GF-D8 (cell line): Measurements from ENCODE around the gene SPOP.
"Not testable (repeated sequence)": the region's sequence is repeated elsewhere in the genome, so short reads cannot be mapped to it uniquely, and the experiment has no call there.

Experiments
- DNase-seq: peaks from one replicate; lab custom pipeline; 2025; lab: John Stamatoyannopoulos, UW

The SPOP gene

DNA sequence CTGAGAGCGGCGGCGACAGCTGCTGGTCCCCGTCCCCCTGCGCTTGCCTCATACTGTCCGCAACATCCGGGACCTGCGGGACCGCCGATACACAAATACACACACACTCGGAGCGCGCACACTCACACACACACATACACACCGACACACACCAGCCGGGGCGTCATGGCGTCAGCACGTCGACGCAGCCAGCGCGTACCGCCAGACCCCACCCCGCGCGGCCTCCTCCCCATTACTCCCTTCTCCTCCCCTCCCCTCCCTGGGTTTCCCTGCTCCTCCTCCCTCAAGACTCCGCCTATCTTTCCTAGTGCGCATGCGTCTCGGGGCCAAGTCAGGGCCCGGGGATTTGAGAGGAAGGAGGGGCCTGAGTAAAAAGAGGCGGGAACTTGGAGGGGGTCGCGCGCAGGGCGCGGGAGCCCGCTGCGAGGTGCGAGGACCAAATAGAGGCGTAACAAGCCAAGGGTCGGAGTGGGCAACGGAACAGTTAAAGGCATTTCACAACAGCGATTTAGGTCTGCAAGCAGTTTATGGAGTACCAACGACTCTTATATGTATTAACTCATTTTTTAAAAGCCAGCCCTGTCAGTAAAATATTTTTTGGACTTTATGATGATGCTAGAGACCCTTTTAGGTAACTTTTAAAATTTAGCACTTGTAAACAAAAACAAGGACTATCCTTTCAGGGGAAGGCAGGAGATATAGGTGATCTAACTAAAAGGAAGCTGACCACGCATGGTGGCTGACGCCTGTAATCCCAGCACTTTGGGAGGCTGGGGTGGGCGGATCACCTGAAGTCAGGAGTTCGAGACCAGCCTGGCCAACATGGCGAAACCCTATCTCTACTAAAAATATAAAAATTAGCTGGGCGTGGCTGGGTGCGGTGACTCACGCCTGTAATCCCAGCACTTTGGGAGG is at the start of gene SPOP:
Gene SPOP (minus strand): TSS at position 165 of the 915 bp plus-strand sequence. CDS start 55,287 bp downstream, outside the sequence.
- DNase-seq, result peak; percentile 87

DNA sequence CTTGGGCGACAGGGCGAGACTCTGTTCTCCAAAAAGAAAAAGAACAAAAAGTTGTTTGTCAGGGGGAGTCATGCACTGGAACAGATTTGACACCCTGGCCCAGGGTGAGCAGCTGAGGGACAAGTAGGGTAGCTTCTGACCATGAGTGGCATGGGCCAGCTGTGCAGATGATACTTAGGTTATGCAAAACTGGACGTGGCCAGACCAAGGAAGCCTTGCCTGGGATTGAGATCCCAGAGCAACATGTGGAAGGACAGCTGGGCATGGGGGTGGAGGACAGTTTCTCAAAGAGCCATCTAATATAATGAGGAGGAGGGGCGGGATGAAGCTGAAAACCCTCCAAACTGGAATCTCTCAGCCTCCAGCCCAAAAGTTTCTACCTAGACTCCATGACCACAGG is 49.5 kb upstream of the SPOP start:
- no peak for DNase-seq

DNA sequence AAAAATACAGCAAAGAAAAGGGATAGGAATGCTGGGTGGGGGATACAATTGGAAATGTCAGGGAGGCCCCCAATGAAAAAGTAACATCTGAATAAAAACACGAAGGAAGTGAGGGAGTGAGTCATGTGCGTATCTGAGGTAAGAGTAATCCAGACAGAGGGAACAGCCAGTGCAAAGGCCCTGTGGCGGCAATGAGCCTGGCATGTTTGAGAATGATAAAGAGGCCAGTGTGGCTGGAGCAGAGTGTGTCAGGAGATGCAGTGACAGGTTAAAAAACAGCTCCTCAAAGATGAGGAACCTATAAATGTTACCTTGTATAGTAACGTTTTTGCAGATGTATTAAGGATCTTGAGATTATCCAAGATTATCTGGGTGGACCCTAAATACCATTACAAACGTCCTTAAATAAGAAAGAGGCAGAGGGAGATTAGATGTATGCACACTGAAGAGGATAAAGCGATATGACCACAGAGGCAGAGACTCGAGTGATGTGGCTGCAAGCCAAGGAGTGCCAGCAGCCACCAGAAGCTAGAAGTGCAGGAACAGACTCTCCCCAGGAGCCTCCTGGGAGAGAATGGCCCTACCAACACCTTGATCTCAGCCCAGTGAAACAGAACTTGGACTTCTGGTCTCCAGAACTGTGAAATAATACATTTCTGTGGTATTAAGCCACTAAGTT is 47.7 kb upstream of the SPOP start:
- no peak for DNase-seq

DNA sequence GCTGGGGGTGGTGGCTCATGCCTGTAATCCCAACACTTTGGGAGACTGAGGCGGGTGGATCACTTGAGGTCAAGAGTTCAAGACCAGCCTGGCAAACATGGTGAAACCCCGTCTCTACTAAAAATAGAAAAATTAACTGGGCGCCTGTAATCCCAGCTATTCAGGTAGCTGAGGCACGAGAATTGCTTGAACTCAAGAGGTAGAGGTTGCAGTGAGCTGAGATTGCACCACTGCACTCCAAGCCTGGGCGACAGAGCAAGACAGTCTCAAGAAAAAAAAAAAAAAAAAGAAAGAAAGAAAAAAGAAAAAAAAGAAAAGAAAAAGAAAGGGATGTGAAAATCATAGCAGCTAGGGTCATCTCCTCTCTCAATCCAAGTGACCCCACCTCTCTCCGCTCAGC is 46.7 kb upstream of the SPOP start:
- not testable (repeated sequence) for DNase-seq

DNA sequence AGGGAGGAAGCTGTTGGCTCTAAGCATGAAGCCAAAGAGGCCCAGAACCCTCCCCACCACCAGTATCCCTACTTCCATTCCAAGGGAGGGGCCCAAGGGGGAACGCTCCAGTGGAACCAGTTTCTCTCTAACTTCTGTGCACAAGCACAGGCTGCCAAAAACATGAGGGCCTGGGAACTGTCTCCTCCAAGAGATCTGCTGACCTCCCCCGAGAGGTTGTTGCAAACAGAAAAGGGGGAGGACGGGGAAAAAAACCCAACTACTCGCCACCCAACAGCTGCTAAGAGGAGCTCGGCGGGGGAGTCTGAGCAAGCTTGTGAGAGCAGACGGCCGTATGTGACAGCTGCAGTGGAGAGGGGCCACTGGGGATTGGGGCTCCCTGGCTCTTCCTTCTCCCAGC is 45.5 kb upstream of the SPOP start:
- DNase-seq, result no peak

DNA sequence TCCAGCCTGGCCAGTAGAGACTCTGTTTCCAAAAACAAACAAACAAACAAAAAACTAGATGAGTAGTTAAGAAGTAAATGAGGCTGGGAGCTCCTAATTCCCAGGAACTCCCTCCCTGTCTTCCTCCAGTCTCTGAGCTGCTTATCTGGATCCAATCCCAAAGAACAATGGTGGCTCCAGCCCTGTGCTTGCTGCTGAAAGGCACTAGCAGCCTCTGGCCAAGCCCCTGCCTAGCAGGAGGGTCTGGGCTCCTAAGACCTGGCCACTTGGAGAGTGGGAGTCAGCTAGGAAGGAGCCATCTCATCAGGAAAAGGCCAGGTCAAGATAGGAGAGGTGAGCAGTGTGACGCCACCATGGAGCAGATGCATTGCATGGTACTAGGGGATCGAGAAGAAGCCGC is 44.2 kb upstream of the SPOP start:
- no peak for DNase-seq

DNA sequence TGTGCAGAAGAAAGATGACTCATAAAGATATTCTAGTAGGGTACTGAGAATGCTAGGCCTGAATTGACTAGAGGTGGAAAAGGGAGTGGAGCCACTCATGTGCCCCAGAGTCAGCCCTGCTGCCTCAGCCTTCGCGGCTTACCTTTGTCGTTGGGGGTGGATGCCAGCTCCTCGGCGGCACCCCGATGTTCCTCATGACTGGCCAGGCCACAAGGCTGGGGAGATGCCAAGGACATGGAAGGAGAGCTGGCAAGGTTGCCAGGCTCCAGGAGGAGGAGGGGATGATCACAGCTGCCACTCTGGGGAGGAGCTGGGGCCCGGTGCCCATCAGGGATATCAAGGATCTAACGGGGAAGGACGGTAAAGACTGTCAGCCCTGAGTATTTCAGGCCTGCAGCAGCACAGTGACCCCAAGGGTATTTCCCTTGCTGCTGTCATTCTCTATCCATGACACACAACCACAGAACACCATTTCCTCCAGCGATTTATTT is 39.5 kb upstream of the SPOP start:
- no peak for DNase-seq

DNA sequence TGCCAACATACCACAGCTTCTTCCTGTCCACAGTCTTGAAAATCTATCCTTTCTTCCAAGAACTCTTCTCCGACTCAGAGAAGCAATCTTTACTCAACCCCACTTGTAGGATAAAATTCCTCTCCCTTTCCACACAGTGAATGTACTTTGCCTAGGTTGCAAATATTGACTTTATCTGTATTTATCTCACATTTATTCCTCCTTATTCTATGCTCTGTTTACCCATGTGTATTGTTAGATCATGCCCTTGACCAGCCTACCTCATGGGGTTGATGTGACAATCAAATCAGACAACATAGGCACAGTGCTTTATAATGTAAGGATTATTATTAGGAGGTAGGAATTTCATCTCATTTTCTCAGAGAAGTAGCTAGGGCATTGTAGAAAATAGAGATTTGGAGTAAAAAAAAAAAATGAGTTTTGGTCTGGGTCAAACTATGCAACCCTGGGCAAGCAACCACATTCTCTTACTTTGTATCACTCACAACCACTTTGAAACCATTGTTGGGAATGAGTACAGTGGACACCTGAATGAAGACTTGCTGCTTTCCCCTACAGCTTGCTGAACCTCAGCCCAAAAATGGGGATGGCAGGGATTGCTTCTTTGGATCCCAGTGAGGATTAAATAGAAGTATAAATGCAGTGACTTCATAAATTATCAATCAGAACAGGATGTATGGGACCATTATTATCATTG is 38.9 kb upstream of the SPOP start:
- DNase-seq, result no peak

DNA sequence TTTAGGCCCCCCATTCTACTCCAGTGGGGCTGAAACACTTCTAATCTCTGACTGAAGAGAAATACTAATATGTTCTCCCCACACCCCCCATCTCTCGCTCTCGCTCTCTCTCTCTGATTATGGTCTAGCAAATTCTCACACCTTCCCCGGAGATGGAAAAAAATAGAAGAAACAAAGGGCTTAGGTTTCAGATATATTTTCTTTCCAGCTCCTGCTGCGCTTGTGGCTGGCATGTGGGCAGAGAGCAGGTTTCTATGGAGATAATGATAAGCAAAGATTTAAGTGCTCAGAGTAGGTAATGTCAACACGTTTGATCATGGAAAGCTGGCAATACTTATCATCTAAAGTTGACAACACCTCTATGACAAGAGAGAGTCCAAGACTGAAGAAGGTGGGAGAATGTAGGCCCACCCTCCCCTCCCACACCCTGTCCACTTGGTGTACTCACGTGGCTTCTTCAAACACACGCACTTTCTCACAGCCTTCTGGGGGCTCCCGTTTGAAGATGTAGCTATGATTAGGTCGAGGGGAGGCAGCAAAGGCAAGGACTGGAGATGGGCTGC is 37.9 kb upstream of the SPOP start:
- DNase-seq, result no peak

DNA sequence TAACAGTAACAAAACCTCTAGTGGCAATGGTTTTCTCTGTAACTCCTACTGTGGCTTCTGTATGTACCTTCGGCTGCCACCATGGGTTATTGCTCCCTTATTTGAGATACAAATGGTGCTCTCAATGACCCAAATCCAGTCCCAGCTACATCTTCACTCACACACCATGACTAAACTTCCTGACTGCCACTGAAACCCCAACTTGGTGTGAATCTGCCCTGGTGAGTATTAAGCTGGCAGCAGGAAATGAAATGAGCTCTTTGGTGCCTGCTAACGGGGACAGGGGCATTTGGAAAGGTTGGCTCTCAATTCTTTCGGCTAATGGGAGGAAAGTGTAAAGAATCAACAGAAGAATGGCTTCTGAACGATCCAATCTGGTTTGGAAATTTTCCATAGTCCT is 37.3 kb upstream of the SPOP start:
- DNase-seq, result no peak

DNA sequence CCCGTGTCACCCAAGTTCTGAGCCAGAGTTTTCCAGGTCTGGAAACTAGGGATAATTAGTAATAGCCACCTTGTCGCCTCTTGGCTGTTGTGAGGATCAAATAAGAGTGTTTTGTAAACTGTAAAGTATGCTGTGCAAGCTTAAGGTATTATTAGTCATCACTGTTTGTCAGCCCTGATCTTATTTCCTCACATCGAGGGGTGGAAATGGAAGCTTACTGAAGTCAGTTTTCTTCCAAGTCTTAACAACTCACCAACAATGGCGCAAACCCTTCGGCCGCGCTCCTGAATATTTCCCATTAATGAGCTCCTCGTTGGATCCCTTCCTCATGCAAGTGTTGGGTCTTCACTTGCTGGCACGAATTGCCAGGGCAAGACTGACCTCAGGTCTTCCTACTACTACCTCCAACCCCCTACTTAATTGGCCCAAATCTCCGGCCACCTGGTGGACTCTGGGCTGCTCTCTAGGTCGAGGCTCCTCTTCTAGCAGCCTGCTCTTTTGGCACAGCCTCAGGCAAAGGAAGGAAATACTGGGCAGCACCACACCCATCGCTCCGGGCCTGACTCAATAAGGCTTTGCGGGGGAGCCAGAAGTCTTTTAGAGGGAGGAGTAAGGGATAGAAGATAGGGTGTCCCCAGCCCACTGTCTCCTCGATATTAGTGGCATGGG is 30.8 kb upstream of the SPOP start:
- DNase-seq, result no peak

DNA sequence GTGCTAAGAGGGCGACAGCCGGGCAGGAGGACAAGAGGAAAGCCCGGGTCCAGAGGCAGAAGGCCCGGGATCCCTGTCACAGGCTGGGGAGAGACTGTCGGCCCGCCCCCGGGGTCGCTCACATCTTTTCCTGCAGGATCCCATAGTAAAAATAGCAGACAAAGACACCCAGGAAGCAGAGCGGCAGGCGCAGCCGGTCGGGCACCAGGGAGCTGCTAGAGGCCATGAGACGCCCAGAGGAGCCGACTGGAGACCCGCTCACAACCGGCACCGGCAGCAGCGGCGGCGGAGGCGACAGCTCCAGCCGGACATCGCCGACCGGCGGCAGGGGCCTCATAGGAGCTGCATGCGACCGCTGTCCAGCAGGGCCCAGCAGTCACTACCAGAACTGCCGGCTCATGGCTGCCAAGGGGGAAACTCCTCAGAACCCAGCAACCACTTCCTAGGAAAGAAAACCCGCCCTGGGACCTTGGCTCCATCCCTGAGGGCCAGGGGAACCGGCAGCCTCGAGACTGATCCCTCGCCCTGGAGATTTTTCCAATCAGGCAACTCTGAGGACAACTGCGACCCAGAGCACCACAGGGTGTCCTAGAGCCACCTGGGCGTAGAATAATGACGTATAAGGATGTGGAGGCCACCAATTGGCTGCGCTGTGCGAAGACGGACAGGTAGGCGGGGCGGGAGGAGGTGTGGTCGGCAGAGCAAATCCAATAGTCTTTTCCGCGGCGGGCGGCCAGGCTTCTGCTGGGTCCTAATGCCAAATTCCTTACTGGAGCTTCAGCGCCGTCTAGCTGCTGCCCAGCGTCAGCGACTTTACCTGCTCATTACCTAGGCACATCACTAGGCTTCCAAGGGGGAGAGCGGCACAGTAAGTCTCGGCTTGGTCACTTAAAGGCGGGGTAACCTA is 30.0 kb upstream of the SPOP start, which contains the start of gene SLC35B1:
Gene SLC35B1 (minus strand): TSS at position 357 of the 907 bp plus-strand sequence. CDS start 131 bp downstream, at position 226.
- peak; percentile 90 for DNase-seq

DNA sequence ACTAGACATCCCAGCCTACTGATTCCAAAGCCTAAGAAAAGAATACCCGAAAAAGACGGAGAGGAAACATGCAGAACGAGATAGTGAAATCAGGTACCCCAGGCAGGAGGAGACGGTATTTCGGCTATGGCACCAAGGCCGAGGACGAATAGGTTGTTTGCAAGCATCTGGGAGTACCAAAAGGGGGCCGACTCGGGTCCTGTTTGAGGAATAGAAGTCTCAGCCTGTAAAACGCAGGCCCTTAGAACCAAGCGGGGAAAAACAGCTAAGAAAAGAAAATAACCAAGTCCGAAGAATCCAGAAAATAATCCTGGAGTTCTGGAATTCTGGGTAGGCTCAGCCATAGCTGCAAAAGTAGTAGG is 29.3 kb upstream of the SPOP start:
- DNase-seq, result no peak

DNA sequence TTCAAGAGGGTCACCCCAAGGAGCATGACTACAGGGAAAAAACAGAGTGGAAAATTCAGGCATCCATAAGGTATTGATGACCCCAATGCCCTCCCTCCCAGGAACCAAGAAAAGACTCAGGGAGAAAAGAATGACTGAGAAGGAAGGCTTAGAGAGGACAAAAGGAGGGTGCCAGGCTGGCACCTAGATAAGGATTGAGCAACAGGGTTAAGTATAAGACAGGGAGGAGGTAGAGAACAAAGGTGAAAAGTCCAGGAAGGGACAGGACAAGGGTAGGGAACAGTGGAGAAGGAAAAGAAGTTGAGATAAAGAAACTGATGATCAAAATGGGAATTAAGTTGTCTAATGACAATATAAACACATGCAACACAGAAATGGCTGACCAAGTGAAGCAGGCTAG is 27.4 kb upstream of the SPOP start:
- DNase-seq, result no peak

DNA sequence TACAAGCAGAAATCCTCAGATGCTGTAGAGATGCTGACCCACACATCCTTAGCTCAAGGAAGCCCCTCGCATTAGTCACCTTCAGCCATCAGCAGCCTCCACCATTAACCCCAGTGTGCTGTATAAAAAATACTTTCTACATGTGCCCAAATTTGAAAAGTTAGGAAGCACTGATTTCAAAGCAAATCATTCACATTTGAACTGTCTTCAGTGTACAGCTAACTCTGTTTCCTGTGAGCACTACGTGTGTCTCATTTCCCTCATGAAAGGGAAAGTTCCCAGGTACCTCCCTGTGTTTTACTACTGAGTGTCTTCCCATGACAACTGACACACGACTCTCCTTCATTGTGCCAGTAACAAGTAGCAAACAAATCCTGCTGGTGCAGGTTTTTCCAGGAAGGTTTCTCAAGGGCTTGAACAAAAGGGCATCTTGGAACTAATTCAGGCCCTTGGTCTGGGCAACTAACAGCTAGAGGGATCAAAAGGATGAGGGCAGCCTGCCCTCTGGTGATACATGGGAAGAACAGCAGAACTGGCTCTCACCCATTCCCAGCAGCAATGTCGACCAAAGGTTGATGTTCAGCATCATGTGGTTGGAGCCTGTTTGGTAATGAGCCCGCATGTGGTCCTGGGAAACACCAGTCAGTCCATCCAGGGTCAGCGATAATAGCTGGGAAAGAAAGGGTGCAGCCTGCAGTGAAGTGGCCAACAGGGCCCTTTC is 25.8 kb upstream of the SPOP start:
- no peak for DNase-seq

DNA sequence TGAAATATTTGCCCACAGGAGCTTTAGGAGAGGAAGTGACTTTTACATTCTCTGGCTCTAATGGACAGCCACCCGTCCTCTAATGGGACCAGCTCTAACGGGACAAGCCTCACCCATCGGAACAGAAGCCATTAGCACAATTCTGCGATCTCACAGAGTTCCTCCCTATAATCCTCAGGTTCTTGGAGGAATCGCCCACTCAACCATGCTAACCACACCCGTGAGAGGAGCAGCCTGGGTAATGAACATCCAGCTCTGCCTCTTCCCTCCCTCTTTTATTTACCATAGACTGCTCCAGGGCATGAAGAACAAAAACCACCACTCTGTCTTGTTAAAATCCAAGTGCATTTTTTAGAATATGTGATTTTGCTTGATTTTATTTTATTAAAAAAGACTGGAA is 23.1 kb upstream of the SPOP start:
- no peak for DNase-seq

DNA sequence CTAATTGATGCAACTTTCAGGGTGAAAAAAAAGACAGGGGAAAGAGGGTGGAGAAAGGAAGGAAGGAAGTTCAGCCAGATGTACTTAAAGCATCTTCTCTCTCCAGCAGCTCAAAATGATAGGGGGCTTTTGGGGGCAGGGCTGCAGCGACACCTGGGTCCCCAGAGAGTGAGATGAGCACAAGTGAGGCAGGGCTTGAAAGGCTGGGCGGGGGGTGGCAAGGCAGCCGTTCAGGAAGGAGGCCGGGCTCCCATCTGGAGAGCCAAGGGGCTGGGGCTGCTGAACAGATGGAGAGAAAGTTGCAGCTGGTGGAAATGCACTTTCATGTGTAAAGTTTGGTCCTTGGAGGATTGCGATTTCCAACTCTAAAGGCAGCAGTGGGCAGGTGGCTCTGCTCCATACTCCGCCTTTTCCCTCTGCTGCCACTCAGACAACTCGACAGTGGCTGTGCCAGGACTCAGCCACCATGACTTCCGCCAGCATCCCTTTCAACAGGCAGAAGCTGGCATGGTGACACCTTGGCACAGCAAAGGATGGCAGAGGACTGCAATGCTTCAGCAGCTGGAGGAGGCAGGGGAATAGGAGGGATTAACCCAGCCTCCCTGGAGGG is 22.2 kb upstream of the SPOP start:
- DNase-seq, result no peak

DNA sequence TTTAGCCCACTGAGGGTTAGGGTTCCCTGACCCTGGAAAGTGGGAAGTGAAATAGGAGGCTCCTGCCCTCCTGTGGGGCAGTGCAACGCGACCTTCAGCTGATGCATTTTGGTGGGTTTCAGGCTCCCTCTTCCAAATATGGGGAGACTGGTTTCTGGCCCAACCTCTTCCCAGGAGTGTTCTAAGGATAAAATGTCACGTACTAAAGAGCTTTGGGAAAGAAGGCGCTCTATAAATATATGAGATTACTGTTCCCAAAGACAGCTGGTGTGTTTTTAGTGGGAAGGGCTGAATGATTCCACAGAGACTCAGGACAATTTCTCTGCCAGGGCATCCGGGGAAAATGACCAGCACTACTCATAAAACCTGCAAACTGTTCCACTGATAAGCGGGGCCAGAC is 20.1 kb upstream of the SPOP start:
- DNase-seq, result no peak

DNA sequence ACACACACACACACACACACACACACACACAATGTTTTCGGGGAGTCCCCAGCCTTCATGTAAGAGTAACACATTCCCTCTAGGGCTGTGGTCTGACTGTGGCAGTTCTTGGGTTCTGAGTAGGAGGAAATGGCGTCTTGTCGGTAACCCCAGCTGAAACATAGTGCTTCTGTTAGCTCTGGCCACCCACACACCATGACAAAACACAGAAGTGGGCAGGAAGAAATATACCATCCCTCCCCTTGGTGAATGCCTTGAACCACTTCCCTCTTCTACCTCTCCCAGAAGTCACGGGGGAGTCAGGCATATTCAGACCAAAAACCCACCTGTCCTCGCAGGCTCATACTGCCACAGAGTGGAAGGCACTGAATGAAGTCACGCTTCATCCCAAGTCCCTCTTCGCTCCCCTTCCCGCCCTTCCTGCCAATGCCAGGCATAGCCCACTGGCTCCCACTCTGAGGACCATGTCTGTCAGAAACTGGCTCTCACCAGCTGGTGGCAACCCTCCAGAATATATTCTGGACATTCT is 18.4 kb upstream of the SPOP start:
- DNase-seq, result peak; percentile 33
